ENCODE measurements around the gene ATAD2B.

Gene ATAD2B

DNA sequence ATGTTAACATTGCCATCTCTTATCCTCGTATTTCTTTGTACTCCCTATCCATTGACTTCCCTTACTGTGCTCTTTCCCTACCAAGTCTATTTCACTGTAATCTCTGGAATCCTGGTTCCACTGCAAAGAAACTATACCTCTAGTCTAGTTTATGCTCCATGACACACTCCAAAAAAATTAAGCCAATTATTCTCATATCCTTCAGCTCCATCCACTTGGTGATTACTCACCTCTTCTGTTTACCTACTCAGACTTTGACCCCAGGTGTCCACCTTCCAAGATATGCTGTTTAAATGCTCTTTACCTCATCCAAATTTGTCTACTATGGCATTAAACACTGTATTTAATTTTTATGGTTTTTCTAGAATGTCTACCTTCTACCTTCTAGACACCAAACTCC lies 137.9 kb downstream of the ATAD2B start:
- TF ChIP-seq, protein P1, sequence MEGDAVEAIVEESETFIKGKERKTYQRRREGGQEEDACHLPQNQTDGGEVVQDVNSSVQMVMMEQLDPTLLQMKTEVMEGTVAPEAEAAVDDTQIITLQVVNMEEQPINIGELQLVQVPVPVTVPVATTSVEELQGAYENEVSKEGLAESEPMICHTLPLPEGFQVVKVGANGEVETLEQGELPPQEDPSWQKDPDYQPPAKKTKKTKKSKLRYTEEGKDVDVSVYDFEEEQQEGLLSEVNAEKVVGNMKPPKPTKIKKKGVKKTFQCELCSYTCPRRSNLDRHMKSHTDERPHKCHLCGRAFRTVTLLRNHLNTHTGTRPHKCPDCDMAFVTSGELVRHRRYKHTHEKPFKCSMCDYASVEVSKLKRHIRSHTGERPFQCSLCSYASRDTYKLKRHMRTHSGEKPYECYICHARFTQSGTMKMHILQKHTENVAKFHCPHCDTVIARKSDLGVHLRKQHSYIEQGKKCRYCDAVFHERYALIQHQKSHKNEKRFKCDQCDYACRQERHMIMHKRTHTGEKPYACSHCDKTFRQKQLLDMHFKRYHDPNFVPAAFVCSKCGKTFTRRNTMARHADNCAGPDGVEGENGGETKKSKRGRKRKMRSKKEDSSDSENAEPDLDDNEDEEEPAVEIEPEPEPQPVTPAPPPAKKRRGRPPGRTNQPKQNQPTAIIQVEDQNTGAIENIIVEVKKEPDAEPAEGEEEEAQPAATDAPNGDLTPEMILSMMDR (IDR thresholded peaks at IDR 0.05; ENCODE audit: low read length): no peak
- no peak for TF ChIP-seq EZH2 (IDR thresholded peaks at IDR 0.05; ENCODE audit: borderline replicate concordance, low read length)
- no peak overlapping the region for H3K4me3 ChIP-seq (ENCODE audit: low read depth, low read length, poor library complexity, severe bottlenecking)
- H2AFZ ChIP-seq (ENCODE audit: low read length): no peak overlapping the region
- H3K4me1 ChIP-seq (ENCODE audit: insufficient read depth, low read length, severe bottlenecking): no peaks in the 10 kb centered on the region
- H3K36me3 ChIP-seq (ENCODE audit: insufficient read depth, low read length): peaks cover 26% of the 10 kb centered on the region; the same call in 1 of the 2 replicates
- no peak overlapping the region for H3K9ac ChIP-seq (ENCODE audit: low read length)
- H3K4me2 ChIP-seq (ENCODE audit: low read length): no peak overlapping the region
- H3K9me2 ChIP-seq (ENCODE audit: low read depth, low read length): no peaks in the 10 kb centered on the region
- H3F3A ChIP-seq (ENCODE audit: insufficient read depth, low read length): no peaks in the 10 kb centered on the region
- H4K20me1 ChIP-seq (ENCODE audit: insufficient read depth, low read length): no peaks in the 10 kb centered on the region
- H3K79me2 ChIP-seq (ENCODE audit: insufficient read depth, low read length): no peaks in the 10 kb centered on the region
- no peaks in the 10 kb centered on the region for H3K27me3 ChIP-seq (ENCODE audit: insufficient read depth, low read length)
- H3K9me3 ChIP-seq (ENCODE audit: low read length): no peaks in the 10 kb centered on the region
- H3K27ac ChIP-seq (ENCODE audit: low read depth, low read length, poor library complexity, severe bottlenecking): no peak overlapping the region

DNA sequence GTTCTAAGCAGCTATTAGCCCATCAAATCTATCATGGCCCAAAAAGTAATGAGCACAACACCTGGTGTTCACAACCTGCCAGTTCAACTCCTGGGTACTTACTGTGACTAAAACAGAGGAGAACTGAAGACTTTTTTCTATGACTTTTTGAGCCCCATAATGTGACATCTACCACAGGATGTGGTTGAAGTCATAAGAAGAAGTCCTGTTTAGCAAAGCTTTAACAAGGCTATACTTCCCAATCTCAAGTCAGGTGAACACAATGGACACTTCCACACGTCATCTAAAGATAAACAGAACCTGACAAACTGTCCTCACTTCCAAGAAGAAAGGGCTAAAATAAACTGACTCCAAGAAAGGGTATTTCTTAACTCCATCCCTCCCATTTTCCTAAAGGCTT lies 138.8 kb downstream of the ATAD2B start:
- TF ChIP-seq, protein P1 (IDR thresholded peaks at IDR 0.05; ENCODE audit: low read length): no peak
- no peak for TF ChIP-seq EZH2 (IDR thresholded peaks at IDR 0.05; ENCODE audit: borderline replicate concordance, low read length)
- Histone ChIP-seq H3K9me3 (ENCODE audit: low read length) (no peaks in the 10 kb centered on the region), H3K27ac (ENCODE audit: low read depth, low read length, poor library complexity, severe bottlenecking) (no peak overlapping the region), H3K27me3 (ENCODE audit: insufficient read depth, low read length) (no peaks in the 10 kb centered on the region), H3K36me3 (ENCODE audit: insufficient read depth, low read length) (peaks cover 26% of the 10 kb centered on the region; the same call in 1 of the 2 replicates), H3K4me1 (ENCODE audit: insufficient read depth, low read length, severe bottlenecking) (no peaks in the 10 kb centered on the region), H3F3A (ENCODE audit: insufficient read depth, low read length) (no peaks in the 10 kb centered on the region), H3K4me2 (ENCODE audit: low read length) (no peak overlapping the region), H3K4me3 (ENCODE audit: low read depth, low read length, poor library complexity, severe bottlenecking) (no peak overlapping the region), H2AFZ (ENCODE audit: low read length) (no peak overlapping the region), H3K9ac (ENCODE audit: low read length) (no peak overlapping the region), H3K79me2 (ENCODE audit: insufficient read depth, low read length) (no peaks in the 10 kb centered on the region), H3K9me2 (ENCODE audit: low read depth, low read length) (no peaks in the 10 kb centered on the region), H4K20me1 (ENCODE audit: insufficient read depth, low read length) (no peaks in the 10 kb centered on the region)

DNA sequence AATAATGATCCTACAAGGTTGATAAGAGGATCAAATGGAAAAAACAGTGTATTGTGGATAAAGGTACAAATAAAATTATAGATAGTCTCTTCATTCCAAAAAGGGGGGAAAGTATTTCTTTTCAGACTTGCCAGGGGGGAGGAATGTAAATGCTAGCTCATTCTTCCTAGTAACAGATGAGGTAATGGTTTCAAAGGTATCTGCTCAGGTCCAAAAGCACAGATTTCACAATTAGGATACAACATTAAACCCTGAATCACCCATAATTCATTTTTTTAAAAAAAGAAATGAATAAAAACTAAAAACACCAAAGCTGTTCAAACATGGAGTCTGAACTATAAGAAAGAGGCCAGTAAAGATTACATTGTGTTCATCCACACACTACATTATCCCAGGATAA lies 142.0 kb downstream of the ATAD2B start:
- Histone ChIP-seq H3K4me3 (ENCODE audit: low read depth, low read length, poor library complexity, severe bottlenecking) (no peak overlapping the region), H3K36me3 (ENCODE audit: insufficient read depth, low read length) (peaks cover 36% of the 10 kb centered on the region; the same call in 1 of the 2 replicates), H3K27me3 (ENCODE audit: insufficient read depth, low read length) (no peaks in the 10 kb centered on the region), H3K9ac (ENCODE audit: low read length) (no peak overlapping the region), H3F3A (ENCODE audit: insufficient read depth, low read length) (no peaks in the 10 kb centered on the region), H3K9me2 (ENCODE audit: low read depth, low read length) (no peaks in the 10 kb centered on the region), H3K79me2 (ENCODE audit: insufficient read depth, low read length) (no peaks in the 10 kb centered on the region), H3K27ac (ENCODE audit: low read depth, low read length, poor library complexity, severe bottlenecking) (no peak overlapping the region), H2AFZ (ENCODE audit: low read length) (no peak overlapping the region), H3K4me2 (ENCODE audit: low read length) (no peak overlapping the region), H3K9me3 (ENCODE audit: low read length) (no peaks in the 10 kb centered on the region), H4K20me1 (ENCODE audit: insufficient read depth, low read length) (no peaks in the 10 kb centered on the region), H3K4me1 (ENCODE audit: insufficient read depth, low read length, severe bottlenecking) (no peaks in the 10 kb centered on the region)
- TF ChIP-seq, protein P1 (IDR thresholded peaks at IDR 0.05; ENCODE audit: low read length): no peak
- no peak for TF ChIP-seq EZH2 (IDR thresholded peaks at IDR 0.05; ENCODE audit: borderline replicate concordance, low read length)

All from OCI-LY1 (cell line).